Endometrium (tissue), 2 donors: ENCODE results near the gene C3.
"Not testable (repeated sequence)": the region's sequence is repeated elsewhere in the genome, so short reads cannot be mapped to it uniquely, and the experiment has no call there.

ENCODE experiments used
- FAIRE-seq: peaks from 2 replicates; lab custom pipeline; 2012; peaks lifted over from hg19 to GRCh38; lab: Jason Lieb, UNC
- donor health status: control.
- donor health status: control.

C3 gene

GRCh38 chr19:6720369-6721137 is at the start of gene C3:
TSS of gene C3 (minus strand) at chr19:6720650. CDS start at chr19:6720589, 61 bp downstream.
- no peak for FAIRE-seq

DNA sequence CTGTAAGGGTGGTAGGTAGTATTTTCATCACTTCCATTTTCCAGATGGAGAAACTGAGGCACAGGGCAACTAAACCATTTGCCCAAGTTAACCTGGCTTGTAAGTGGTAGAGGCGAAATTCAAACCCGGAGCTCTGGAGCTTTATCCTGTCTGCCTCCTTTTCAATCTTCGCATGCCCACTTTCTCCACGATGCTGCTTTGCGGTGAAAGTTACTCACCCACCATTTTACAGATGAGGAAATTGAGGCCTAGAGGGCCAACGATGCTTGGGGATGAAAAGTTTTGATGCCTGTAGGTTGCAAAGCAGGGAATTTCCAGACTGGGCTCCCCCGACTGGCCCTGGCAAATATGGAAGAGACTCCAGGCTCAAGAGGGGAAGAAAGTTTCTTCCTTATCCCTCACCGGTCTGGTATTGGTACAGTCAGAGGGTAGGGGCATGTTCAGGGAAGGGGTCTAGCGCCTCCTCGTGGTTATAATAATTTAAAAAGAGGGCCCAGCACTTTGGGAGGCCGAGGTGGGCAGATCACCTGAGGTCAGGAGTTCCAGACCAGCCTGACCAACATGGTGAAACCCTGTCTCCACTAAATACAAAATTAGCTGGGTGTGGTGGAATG is 48.7 kb upstream of the C3 start:
- FAIRE-seq, result no peak

DNA sequence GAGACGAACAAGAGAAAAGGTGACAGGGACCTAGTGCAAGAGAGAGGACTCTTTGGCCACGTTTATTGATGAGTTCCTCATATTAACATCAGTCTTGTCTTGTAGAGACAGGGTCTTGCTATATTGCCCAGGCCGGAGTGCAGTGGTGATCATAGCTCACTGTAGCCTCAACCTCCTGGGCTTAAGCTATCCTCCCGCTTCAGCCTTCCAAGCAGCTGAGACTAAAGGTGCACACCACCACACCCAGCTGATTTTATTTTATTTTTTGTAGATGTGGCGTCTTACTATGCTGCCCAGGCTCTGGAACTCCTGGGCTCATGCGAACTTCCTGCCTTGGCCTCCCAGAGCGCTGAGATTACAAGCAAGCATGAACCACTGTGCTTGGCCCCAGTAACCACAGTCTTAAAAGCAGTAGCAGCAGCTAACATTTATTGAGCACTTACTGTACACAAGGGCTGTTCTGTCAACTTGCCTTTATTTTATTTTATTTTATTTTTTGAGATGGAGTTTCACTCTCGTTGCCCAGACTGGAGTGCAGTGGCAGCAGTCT is 47.9 kb upstream of the C3 start:
- no peak for FAIRE-seq

GRCh38 chr19:6767357-6768235 is 47.1 kb upstream of the C3 start, which contains the start of gene SH2D3A:
TSS of gene SH2D3A (minus strand) at chr19:6767435. CDS start at chr19:6763748, 3,687 bp downstream.
- FAIRE-seq, result no peak

- no peak for FAIRE-seq
These were observed 46.6 kb upstream of the C3 start for GRCh38 chr19:6767081-6767356.

GRCh38 chr19:6766357-6767080 is 46.1 kb upstream of the C3 start:
- FAIRE-seq, result no peak

DNA sequence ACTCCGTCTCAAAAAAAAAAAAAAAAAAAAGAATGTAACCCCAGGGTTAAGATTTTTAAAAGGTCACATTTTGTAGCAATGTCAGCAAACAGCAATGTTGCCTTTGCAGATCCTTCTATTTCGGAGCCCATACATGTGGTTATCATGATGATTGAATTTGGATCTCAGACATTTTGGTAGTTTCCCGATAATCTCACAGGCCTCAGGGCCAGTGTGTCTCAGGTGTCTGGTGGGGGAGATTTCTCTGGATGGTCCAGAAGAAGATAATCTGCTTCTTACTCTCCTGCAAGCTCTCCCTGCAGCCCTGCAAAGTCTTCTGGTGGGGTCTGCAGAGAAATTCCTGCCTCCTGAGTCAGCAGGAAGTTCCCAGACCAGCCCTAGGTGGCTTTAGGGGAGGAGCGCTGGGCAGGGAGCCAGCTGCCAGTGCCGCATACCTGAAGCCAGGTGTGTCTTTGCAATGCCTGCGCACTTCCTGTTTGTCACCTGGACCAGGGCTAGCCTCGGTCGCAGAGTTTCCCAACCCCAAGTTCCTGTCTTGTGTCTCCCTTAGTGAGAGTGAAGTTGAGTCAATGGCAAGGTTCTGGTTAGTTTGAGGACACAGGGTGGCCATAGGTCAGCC is 45.4 kb upstream of the C3 start:
- no peak for FAIRE-seq

DNA sequence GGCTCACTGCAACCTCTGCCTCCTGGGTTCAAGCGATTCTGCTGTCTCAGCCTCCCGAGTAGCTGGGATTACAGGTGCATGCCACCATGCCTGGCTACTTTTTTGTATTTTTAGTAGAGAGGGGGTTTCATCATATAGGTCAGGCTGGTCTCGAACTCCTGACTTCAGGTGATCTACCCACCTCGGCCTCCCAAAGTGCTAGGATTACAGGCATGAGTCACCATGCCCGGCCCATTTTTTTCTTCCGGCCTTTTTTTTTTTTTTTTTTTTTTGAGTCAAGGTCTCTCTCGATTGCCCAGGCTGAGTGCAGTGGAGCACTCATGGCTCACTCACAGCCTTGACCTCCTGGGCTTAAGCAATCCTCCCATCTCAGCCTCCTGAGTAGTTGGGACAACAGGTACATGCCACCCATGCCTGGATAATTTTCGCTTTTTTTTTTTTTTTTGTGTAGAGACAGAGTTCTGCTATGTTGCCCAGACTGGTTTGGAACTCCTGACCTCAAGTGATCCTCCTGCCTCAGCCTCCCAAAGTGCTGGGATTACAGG is 41.9 kb upstream of the C3 start:
- FAIRE-seq, result not testable (repeated sequence)

- FAIRE-seq, result no peak
These were observed 40.7 kb upstream of the C3 start for GRCh38 chr19:6761053-6761676.

DNA sequence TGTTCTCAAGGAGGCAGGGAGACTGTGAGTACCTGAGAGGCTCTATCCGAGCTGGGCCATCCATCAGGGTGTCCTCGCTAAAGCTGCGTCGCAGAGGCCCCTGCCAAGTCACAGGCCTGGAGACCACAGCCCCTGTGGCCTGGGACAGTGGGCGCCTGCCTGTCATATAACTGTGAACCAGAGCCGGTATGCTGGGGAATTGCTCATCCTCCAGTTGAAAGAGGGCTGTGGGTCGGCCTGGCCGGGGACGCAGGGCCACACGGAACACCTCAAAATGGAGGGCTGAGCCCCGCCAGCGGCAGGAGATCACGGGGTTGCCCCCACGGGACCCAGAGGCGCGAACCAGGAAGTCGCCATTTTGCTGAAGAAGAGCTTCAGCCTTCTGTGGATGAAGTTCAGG is 40.2 kb upstream of the C3 start:
- FAIRE-seq, result no peak

- FAIRE-seq, result no peak
These were observed 34.4 kb upstream of the C3 start for GRCh38 chr19:6754653-6755463.

- no peak for FAIRE-seq
These were observed 33.7 kb upstream of the C3 start for GRCh38 chr19:6754136-6754535.

DNA sequence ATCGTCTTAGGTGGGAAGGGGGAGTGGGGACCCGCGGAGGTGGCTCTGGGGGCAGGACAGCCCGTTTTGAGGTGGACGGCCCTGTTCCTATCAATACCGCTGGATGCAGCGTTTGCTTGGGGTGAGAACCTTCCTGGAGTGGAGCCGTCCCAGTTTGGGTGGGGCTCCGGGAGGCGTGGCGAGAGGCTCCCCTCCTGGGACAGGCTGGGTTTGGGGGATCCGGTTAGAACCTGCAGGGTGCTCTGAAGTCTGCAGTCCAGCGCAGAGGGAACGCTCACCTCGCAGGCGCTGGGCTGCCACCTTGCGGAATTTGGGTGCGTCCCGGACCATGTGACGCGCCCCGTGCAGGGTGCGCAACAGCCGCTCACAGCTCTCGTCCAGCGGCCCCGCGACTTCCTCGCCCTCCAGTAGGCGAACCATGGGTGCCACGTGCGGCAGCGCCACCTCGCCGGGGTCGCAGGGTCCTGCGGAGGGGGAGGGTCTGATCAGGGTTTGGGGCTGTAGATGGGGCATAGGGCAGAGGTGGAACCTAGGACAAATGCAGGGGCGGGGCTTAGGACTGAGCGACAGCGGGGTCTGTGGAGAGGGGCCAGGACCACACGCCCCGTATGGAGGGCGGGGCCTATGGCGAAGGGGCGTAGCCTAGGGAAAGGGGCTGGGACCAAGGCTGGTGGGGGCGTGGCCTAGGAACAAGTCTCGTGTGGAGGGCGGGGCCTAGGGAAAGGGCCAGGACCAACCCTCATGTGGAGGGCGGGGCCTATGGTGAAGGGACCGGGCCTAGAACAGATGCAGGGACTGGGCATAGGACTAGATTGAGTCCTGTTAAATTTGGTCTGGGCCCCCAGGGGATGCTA is 33.0 kb upstream of the C3 start:
- no peak for FAIRE-seq

GRCh38 chr19:6752256-6753177 is 32.1 kb upstream of the C3 start:
- no peak for FAIRE-seq

- FAIRE-seq, result no peak
These were observed 30.7 kb upstream of the C3 start for GRCh38 chr19:6751189-6751588.

DNA sequence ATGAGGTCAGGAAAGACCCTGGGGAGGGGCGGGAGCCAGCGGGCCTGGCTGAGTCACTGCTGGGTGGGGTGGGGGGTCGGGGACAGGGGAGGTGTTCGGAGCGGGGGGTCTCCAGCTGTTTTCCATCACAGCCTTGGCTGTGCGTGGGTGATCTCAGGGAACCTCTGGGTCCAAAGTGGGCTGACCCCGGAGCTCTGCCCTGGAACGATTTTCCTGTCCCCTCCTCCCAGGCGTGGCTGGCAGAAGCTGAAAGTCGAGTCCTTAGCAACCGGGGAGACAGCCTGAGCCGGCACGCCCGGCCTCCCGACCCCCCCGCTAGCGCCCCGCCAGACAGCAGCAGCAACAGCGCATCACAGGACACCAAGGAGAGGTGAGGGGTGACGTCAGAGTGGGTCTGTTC is 29.6 kb upstream of the C3 start:
- FAIRE-seq, result no peak

- not testable (repeated sequence) for FAIRE-seq
These were observed 28.1 kb upstream of the C3 start for GRCh38 chr19:6748543-6748942.

- FAIRE-seq, result no peak
These were observed 25.5 kb upstream of the C3 start for GRCh38 chr19:6745965-6746364.
